Measurements from ENCODE around the gene TFPI.

- TF ChIP-seq CTCF (IDR thresholded peaks at IDR 0.05), result no peak
- TF ChIP-seq POLR2AphosphoS5 (IDR thresholded peaks at IDR 0.05), result no peak
- TF ChIP-seq POLR2A (IDR thresholded peaks at IDR 0.05), result no peak
- no peak for TF ChIP-seq EP300 (IDR thresholded peaks at IDR 0.05)
These were observed 115.8 kb downstream of the TFPI start for GRCh38 chr2:187438455-187438854.
